Activated CD4-positive, alpha-beta T cell treated with anti-CD3 and anti-CD28 coated beads, Interleukin-2, amount 10 ng/mL, durations not matched to agents 7 days and 5 days (primary cell): Measurements from ENCODE around the gene ANGPTL5. TPM values are rescaled to one million over a fixed set of nuclear protein-coding genes. Genes with fewer than 3 reads are reported as not detected.
"Not testable (repeated sequence)": the region's sequence is repeated elsewhere in the genome, so short reads cannot be mapped to it uniquely, and the experiment has no call there.

Experiments
- CTCF ChIA-PET: fragments of 350-600 bp; sonication (Branson Sonifier 250); formaldehyde crosslinking; loops from one replicate; lab custom pipeline; 2021; ENCODE audit warnings: antibody characterized with exemption; lab: Charles Lee
- POLR2A ChIA-PET: fragments of 350-600 bp; sonication (Branson Sonifier 250); formaldehyde crosslinking; loops from one replicate; lab custom pipeline; 2021; ENCODE audit warnings: antibody characterized with exemption; lab: Charles Lee
- DNase-seq: peaks from one replicate; pipeline ENCODE4 v3.0.0-alpha.2; 2020
- H3K27ac Mint-ChIP-seq: one replicate; pipeline ENCODE4 v1.8.0; 2021; ENCODE audit warnings: mild to moderate bottlenecking, moderate library complexity, mixed read lengths
- H3K27me3 Mint-ChIP-seq: one replicate; pipeline ENCODE4 v1.8.0; 2021; ENCODE audit warnings: mixed read lengths
- H3K36me3 Mint-ChIP-seq: one replicate; pipeline ENCODE4 v1.8.0; 2021; ENCODE audit warnings: low read depth, mixed read lengths
- H3K4me1 Mint-ChIP-seq: one replicate; pipeline ENCODE4 v1.8.0; 2021; ENCODE audit warnings: mixed read lengths
- H3K4me3 Mint-ChIP-seq: one replicate; pipeline ENCODE4 v1.8.0; 2021; ENCODE audit warnings: mild to moderate bottlenecking, moderate library complexity, mixed read lengths
- H3K9me3 Mint-ChIP-seq: one replicate; pipeline ENCODE4 v1.8.0; 2021; ENCODE audit warnings: mixed read lengths
- total RNA-seq, 2 experiments: library from RNA; stranded (reverse); gene quantifications; one replicate each; pipeline ENCODE4 v1.2.3, GENCODE V29; 2021

ANGPTL5 gene
- not detected for total RNA-seq

GRCh38 chr11:101916422-101916821 lies at the start of gene ANGPTL5:
TSS of gene ANGPTL5 (minus strand) at chr11:101916522. CDS start at chr11:101907909, 8,613 bp downstream.
- CTCF ChIA-PET = no interaction called here
- POLR2A ChIA-PET = no interaction called here

DNA sequence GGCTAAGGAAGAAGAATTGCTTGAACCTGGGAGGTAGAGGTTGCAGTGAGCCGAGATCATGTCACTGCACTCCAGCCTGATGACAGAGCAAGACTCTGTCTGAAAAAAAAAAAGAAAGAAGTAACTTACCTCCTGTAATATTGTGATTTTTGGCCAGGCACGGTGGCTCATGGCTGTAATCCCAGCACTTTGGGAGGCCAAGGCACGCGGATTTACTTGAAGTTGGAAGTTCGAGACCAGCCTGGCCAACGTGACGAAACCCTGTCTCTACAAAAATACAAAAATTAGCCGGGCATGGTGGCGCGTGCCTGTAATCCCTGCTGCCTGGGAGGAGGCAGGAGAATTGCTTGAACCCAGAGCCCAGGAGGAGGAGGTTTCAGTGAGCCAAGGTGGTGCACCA lies 47.9 kb upstream of the ANGPTL5 start:
- CTCF ChIA-PET, H3K9me3 Mint-ChIP-seq, H3K27ac Mint-ChIP-seq, H3K36me3 Mint-ChIP-seq, DNase-seq, H3K4me3 Mint-ChIP-seq, POLR2A ChIA-PET, H3K4me1 Mint-ChIP-seq, H3K27me3 Mint-ChIP-seq: not testable (repeated sequence)

More at GRCh38 chr11:101916422-101916821, at the start of gene ANGPTL5:
- H3K9me3 Mint-ChIP-seq = no peaks in the 10 kb centered on the region
- peaks cover 25% of the 10 kb centered on the region for H3K4me1 Mint-ChIP-seq
- no peaks in the 10 kb centered on the region for H3K36me3 Mint-ChIP-seq
- no peak for DNase-seq
- peak within 1 kb of the TSS; percentile 84 for H3K27ac Mint-ChIP-seq
- no peaks in the 10 kb centered on the region for H3K27me3 Mint-ChIP-seq
- H3K4me3 Mint-ChIP-seq = peak within 1 kb of the TSS; percentile 87

DNA sequence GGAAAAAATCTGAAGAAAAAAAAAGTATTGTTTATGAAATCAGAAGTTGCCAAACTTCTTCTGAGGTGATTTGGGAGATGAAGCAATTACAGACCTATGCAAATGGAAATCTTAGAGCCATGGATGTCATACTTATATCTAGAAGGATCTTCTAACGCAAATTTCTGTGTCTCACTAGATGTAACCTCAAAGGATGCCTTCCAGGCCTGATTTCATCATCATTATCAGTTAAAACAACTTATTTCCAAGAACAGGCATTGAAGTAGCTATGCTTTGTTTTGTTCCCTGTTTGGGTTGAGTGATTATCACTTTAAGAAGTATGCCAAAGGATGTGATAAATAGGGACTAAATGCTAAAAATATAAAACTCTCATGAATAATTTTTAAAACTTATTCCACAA lies 43.9 kb upstream of the ANGPTL5 start:
- Mint-ChIP-seq H3K9me3 (no peaks in the 10 kb centered on the region), H3K4me3 (no peak overlapping the region), H3K27ac (no peak overlapping the region), H3K4me1 (no peaks in the 10 kb centered on the region), H3K36me3 (no peaks in the 10 kb centered on the region), H3K27me3 (no peaks in the 10 kb centered on the region)
- ChIA-PET CTCF (no interaction called here), POLR2A (no interaction called here)
- DNase-seq = no peak

DNA sequence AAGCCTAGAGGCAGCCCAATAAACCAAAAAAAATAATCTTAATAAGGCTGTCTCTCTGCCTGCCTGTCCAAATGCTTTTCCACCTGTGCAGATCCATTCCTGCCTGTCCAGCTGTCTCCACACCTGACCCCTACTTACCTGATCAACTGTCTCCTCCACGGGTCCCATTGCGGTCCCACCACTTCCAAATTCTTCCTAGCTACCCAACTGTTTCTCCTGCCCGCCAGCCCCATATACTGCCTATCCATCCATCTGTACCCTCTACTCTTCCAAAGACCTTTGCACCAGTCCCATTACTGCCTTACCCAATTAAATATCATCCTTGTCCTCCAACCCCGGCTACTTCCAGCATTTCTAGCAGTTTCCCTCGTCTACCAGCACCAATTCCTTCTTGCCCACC lies 39.4 kb upstream of the ANGPTL5 start:
- H3K9me3 Mint-ChIP-seq = no peaks in the 10 kb centered on the region
- CTCF ChIA-PET = interaction anchor here (0.6 kb wide), 1 partner anchor 68 kb away, joined by 8 read pairs; no protein-coding TSS in a partner anchor
- DNase-seq = no peak
- no peaks in the 10 kb centered on the region for H3K4me1 Mint-ChIP-seq
- no peaks in the 10 kb centered on the region for H3K36me3 Mint-ChIP-seq
- no peak overlapping the region for H3K27ac Mint-ChIP-seq
- no peak overlapping the region for H3K4me3 Mint-ChIP-seq
- POLR2A ChIA-PET = no interaction called here
- no peaks in the 10 kb centered on the region for H3K27me3 Mint-ChIP-seq

DNA sequence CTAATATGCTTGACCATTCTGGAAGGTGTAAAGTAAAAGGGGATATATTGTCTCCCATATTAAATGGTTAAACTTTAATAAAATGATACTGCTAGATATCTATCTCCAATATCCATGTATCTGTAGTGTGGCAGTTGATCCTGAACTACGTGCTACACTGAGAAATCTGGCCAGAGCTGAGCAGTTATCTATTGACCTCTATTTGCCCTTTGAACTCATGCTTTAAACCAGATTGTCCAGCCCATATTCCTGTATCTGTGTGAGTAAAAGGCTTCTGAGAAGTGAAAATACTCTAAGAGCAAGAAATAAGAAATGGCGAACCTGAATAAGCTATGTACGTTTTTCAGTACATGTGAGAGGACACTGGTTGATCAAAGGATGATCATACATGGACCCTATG lies 39.0 kb upstream of the ANGPTL5 start:
- H3K27me3 Mint-ChIP-seq = no peaks in the 10 kb centered on the region
- H3K4me1 Mint-ChIP-seq = no peaks in the 10 kb centered on the region
- H3K9me3 Mint-ChIP-seq = no peaks in the 10 kb centered on the region
- no peak overlapping the region for H3K27ac Mint-ChIP-seq
- no peak overlapping the region for H3K4me3 Mint-ChIP-seq
- ChIA-PET POLR2A (no interaction called here), CTCF (no interaction called here)
- DNase-seq = no peak
- no peaks in the 10 kb centered on the region for H3K36me3 Mint-ChIP-seq

DNA sequence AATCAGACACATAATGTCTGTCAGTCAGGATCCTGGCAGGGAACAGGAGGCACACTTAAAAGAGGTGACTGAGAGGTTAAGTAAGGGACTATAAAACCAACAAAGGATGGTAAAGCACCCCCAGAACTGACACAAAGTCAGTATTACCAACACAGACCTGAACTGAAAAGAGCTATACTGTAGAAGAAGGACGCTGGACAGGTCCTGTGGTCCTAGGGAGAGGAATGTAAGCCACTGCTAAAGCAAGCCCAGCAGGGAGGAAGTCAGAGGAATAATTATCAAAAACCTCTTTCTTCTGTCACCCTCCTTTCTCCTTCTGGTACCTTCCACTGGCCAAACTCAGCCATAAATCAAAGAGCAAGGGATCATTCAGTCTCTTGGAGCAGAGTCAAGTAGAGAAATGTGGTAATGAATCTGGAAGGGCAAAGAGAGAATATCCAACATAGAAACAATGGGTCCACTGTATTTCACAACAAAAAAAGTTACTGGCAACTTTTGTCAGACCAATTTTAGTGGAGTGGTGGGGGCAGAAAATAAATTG lies 33.4 kb upstream of the ANGPTL5 start:
- H3K4me1 Mint-ChIP-seq = no peaks in the 10 kb centered on the region
- CTCF ChIA-PET = no interaction called here
- no peaks in the 10 kb centered on the region for H3K27me3 Mint-ChIP-seq
- H3K36me3 Mint-ChIP-seq = no peaks in the 10 kb centered on the region
- H3K9me3 Mint-ChIP-seq = no peaks in the 10 kb centered on the region
- no peak overlapping the region for H3K27ac Mint-ChIP-seq
- no peak overlapping the region for H3K4me3 Mint-ChIP-seq
- POLR2A ChIA-PET = no interaction called here
- DNase-seq = no peak

- Mint-ChIP-seq H3K27me3 (peaks cover 6% of the 10 kb centered on the region), H3K4me1 (no peaks in the 10 kb centered on the region), H3K4me3 (no peak overlapping the region), H3K36me3 (no peaks in the 10 kb centered on the region), H3K27ac (no peak overlapping the region), H3K9me3 (no peaks in the 10 kb centered on the region)
- CTCF ChIA-PET = interaction anchor here (1.1 kb wide), 1 partner anchor 47 kb away, joined by 3 read pairs; no protein-coding TSS in a partner anchor
- DNase-seq = no peak
- POLR2A ChIA-PET = no interaction called here
Measured at GRCh38 chr11:101945448-101945847, 29.1 kb upstream of the ANGPTL5 start.

- Mint-ChIP-seq H3K36me3 (no peaks in the 10 kb centered on the region), H3K27me3 (peaks cover 6% of the 10 kb centered on the region), H3K4me1 (no peaks in the 10 kb centered on the region), H3K27ac (no peak overlapping the region), H3K9me3 (no peaks in the 10 kb centered on the region), H3K4me3 (no peak overlapping the region)
- ChIA-PET CTCF (interaction anchor here (1.1 kb wide), 1 partner anchor 47 kb away, joined by 3 read pairs; no protein-coding TSS in a partner anchor), POLR2A (no interaction called here)
- DNase-seq = no peak
Measured at GRCh38 chr11:101944923-101945322, 28.6 kb upstream of the ANGPTL5 start.

DNA sequence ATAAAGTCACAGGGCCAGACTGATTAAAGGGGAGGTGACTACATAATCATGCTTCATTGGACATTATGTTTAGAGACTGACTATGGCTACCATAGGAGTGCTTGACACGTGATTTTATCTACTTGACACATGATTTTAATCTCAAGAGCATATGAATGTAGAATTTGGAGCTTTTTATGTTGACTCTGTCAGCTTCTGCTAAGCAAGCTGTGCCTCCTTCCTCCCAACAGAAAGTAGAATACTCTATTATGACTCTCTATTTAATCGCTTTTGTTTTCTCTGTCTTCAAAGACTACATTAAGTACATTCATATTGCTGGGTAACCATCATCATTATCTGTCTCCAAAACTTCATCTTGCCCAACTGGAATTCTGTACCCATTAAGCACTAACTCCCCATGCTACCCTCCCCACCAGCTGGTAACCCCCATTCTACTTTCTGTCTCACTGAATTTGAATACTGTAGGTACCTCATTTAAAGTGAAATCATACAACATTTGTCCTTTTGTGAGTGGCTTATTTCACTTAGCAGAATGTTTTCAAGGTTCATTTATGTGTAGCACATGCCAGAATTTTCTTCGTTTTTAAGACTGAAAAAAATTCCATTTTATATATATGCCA lies 24.7 kb upstream of the ANGPTL5 start:
- no peak for DNase-seq
- Mint-ChIP-seq H3K9me3 (no peaks in the 10 kb centered on the region), H3K36me3 (no peaks in the 10 kb centered on the region), H3K27me3 (peaks cover 6% of the 10 kb centered on the region), H3K4me3 (no peak overlapping the region), H3K27ac (no peak overlapping the region), H3K4me1 (no peaks in the 10 kb centered on the region)
- CTCF ChIA-PET = no interaction called here
- POLR2A ChIA-PET = no interaction called here

GRCh38 chr11:101931692-101932091 lies 15.4 kb upstream of the ANGPTL5 start:
- no peaks in the 10 kb centered on the region for H3K27me3 Mint-ChIP-seq

GRCh38 chr11:101929294-101929915 lies 13.1 kb upstream of the ANGPTL5 start:
- Mint-ChIP-seq H3K27ac (no peak overlapping the region), H3K36me3 (no peaks in the 10 kb centered on the region), H3K4me3 (no peak overlapping the region), H3K4me1 (no peaks in the 10 kb centered on the region), H3K27me3 (no peaks in the 10 kb centered on the region), H3K9me3 (no peaks in the 10 kb centered on the region)
- no peak for DNase-seq
- ChIA-PET POLR2A (no interaction called here), CTCF (no interaction called here)

More at GRCh38 chr11:101931692-101932091, 15.4 kb upstream of the ANGPTL5 start:
- POLR2A ChIA-PET = no interaction called here
- Mint-ChIP-seq H3K4me3 (no peak overlapping the region), H3K4me1 (no peaks in the 10 kb centered on the region), H3K9me3 (no peaks in the 10 kb centered on the region), H3K36me3 (no peaks in the 10 kb centered on the region), H3K27ac (no peak overlapping the region)
- CTCF ChIA-PET = no interaction called here
- no peak for DNase-seq

GRCh38 chr11:101923554-101923953 lies 7.2 kb upstream of the ANGPTL5 start:
- no peaks in the 10 kb centered on the region for H3K36me3 Mint-ChIP-seq
- H3K9me3 Mint-ChIP-seq = no peaks in the 10 kb centered on the region
- H3K27me3 Mint-ChIP-seq = no peaks in the 10 kb centered on the region
- no peak overlapping the region for H3K4me3 Mint-ChIP-seq
- H3K27ac Mint-ChIP-seq = no peak overlapping the region
- CTCF ChIA-PET = no interaction called here
- POLR2A ChIA-PET = no interaction called here
- no peaks in the 10 kb centered on the region for H3K4me1 Mint-ChIP-seq
- DNase-seq = no peak

GRCh38 chr11:101920992-101921391 lies 4.7 kb upstream of the ANGPTL5 start:
- ChIA-PET POLR2A (no interaction called here), CTCF (no interaction called here)
- H3K36me3 Mint-ChIP-seq = no peaks in the 10 kb centered on the region
- H3K27ac Mint-ChIP-seq = no peak overlapping the region
- no peak for DNase-seq
- peaks cover 6% of the 10 kb centered on the region for H3K4me1 Mint-ChIP-seq
- H3K4me3 Mint-ChIP-seq = no peak overlapping the region
- no peaks in the 10 kb centered on the region for H3K27me3 Mint-ChIP-seq
- no peaks in the 10 kb centered on the region for H3K9me3 Mint-ChIP-seq
